IMR-90 (cell line): ENCODE measurements around the gene C11orf68. TPM values are rescaled to one million over a fixed set of nuclear protein-coding genes. Genes with fewer than 3 reads are reported as not detected.
A peak's percentile ranks its signal among the peaks of the same experiment; 100 is the strongest.

ENCODE experiments used
- ATAC-seq: fragments of 200-7000 bp; cut with Tn5 transposase; 2 replicates; pipeline ENCODE4 v1.9.1; 2020; ENCODE audit warnings: low read depth, mild to moderate bottlenecking, moderate library complexity
- Bru-seq: library from RNA; stranded (reverse); fragments of 400-500 nt; gene quantifications from one replicate; lab custom pipeline; 2021; lab: Mats Ljungman, UMichigan
- BruChase-seq, 2 experiments: library from RNA; stranded (reverse); fragments of 400-500 nt; gene quantifications; one replicate each; lab custom pipeline; 2021; lab: Mats Ljungman, UMichigan
- BruUV-seq: library from RNA; stranded (reverse); fragments of 400-500 nt; replicated peaks from 2 replicates; lab custom pipeline; 2021; lab: Mats Ljungman, UMichigan
- CTCF ChIA-PET: fragments of 300-600 bp; formaldehyde crosslinking; extraction: SDS; loops from one replicate; lab custom pipeline; 2021; ENCODE audit warnings: antibody characterized with exemption; lab: Yijun Ruan, JAX
- POLR2A ChIA-PET: fragments of 300-600 bp; sonication (Branson Sonifier 250); formaldehyde crosslinking; loops from one replicate; lab custom pipeline; 2022; ENCODE audit warnings: antibody characterized with exemption; ENCODE audit not compliant: unreplicated experiment; lab: Charles Lee
- DNase-seq: peaks from one replicate; pipeline ENCODE4 v3.0.0; 2013
- H2AFZ ChIP-seq: replicated peaks from 2 replicates; pipeline ENCODE3; 2013; ENCODE audit warnings: low read length, mild to moderate bottlenecking; ENCODE audit not compliant: poor library complexity
- H2AK5ac ChIP-seq: 2 replicates; pipeline ENCODE4 v1.6.1; 2013; ENCODE audit warnings: low read depth, low read length, inconsistent platforms
- H2AK9ac ChIP-seq: replicated peaks from 2 replicates; pipeline ENCODE3; 2013; ENCODE audit warnings: mild to moderate bottlenecking, low read depth, low read length, moderate library complexity; ENCODE audit not compliant: poor library complexity
- H2BK120ac ChIP-seq: 2 replicates; pipeline ENCODE4 v1.6.1; 2013; ENCODE audit warnings: low read depth, low read length, inconsistent platforms
- H2BK15ac ChIP-seq: 3 replicates; pipeline ENCODE4 v1.6.1; 2013; ENCODE audit warnings: low read depth, low read length, inconsistent platforms
- H2BK20ac ChIP-seq: 2 replicates; pipeline ENCODE4 v1.6.1; 2013; ENCODE audit warnings: low read depth, mild to moderate bottlenecking, inconsistent platforms, low read length, moderate library complexity
- H2BK5ac ChIP-seq: 2 replicates; pipeline ENCODE4 v1.6.1; 2013; ENCODE audit warnings: mild to moderate bottlenecking, low read depth, low read length, inconsistent platforms; ENCODE audit not compliant: poor library complexity, severe bottlenecking
- H3K14ac ChIP-seq: replicated peaks from 2 replicates; pipeline ENCODE4 v1.6.1; 2013; ENCODE audit warnings: low read depth, low read length, inconsistent platforms
- H3K18ac ChIP-seq: 2 replicates; pipeline ENCODE4 v1.6.1; 2013; ENCODE audit warnings: low read depth, low read length, control low read depth
- H3K23ac ChIP-seq: 2 replicates; pipeline ENCODE4 v1.6.1; 2013; ENCODE audit warnings: low read depth, low read length, inconsistent platforms
- H3K27ac ChIP-seq: 2 replicates; pipeline ENCODE4 v1.5.1; 2013; ENCODE audit warnings: mild to moderate bottlenecking, control low read depth, low read length; ENCODE audit not compliant: insufficient read depth
- H3K27me3 ChIP-seq: 2 replicates; pipeline ENCODE4 v1.6.1; 2013; ENCODE audit warnings: low read length; ENCODE audit not compliant: control insufficient read depth, insufficient read depth
- H3K36me3 ChIP-seq: 2 replicates; pipeline ENCODE4 v1.6.1; 2013; ENCODE audit warnings: low read length, mixed read lengths; ENCODE audit not compliant: control insufficient read depth, insufficient read depth
- H3K4ac ChIP-seq: 2 replicates; pipeline ENCODE4 v1.6.1; 2013; ENCODE audit warnings: low read depth, low read length, inconsistent platforms
- H3K4me1 ChIP-seq: 2 replicates; pipeline ENCODE4 v1.6.1; 2013; ENCODE audit warnings: low read length, mixed read lengths; ENCODE audit not compliant: control insufficient read depth, insufficient read depth
- H3K4me2 ChIP-seq: 2 replicates; pipeline ENCODE4 v1.6.1; 2013; ENCODE audit warnings: low read depth, mild to moderate bottlenecking, control low read depth, low read length, moderate library complexity
- H3K4me3 ChIP-seq: 2 replicates; pipeline ENCODE4 v1.5.1; 2013; ENCODE audit warnings: low read depth, mild to moderate bottlenecking, control low read depth, low read length, moderate library complexity; ENCODE audit not compliant: insufficient read depth
- H3K56ac ChIP-seq: 2 replicates; pipeline ENCODE4 v1.6.1; 2013; ENCODE audit warnings: low read length, inconsistent platforms; ENCODE audit not compliant: insufficient read depth; ENCODE audit errors: extremely low read depth
- H3K79me1 ChIP-seq, 2 experiments: 2 replicates each; pipeline ENCODE4 v1.6.1; 2013; ENCODE audit warnings: low read length in 2 of 2, inconsistent platforms in 1 of 2, low read depth in 1 of 2
- H3K9ac ChIP-seq: 2 replicates; pipeline ENCODE4 v1.6.1; 2013; ENCODE audit warnings: low read depth, low read length, control low read depth
- H3K9me1 ChIP-seq: 2 replicates; pipeline ENCODE4 v1.6.1; 2013; ENCODE audit warnings: low read length, inconsistent platforms; ENCODE audit not compliant: insufficient read depth
- H3K9me3 ChIP-seq: 2 replicates; pipeline ENCODE4 v1.6.1; 2013; ENCODE audit warnings: low read length; ENCODE audit not compliant: control insufficient read depth, insufficient read depth
- H4K20me1 ChIP-seq: 2 replicates; pipeline ENCODE4 v1.6.1; 2013; ENCODE audit warnings: low read length, inconsistent platforms; ENCODE audit not compliant: insufficient read depth
- H4K5ac ChIP-seq: 2 replicates; pipeline ENCODE4 v1.6.1; 2013; ENCODE audit warnings: mild to moderate bottlenecking, low read depth, low read length, control low read depth
- H4K8ac ChIP-seq, 2 experiments: 2 replicates each; pipeline ENCODE4 v1.6.1; 2013; ENCODE audit warnings: low read depth in 2 of 2, low read length in 2 of 2, control low read depth in 1 of 2, inconsistent platforms in 1 of 2
- H4K91ac ChIP-seq: 2 replicates; pipeline ENCODE4 v1.6.1; 2013; ENCODE audit warnings: low read depth, low read length, inconsistent platforms; ENCODE audit not compliant: insufficient read depth
- CHD1 ChIP-seq: IDR thresholded peaks from 2 replicates; pipeline ENCODE4 v1.6.1; 2012; ENCODE audit warnings: low read depth, low read length, improper control_type of control experiment
- FOS ChIP-seq: fragments of 150-350 bp; IDR thresholded peaks from 2 replicates; pipeline ENCODE4 v1.6.1; 2016; ENCODE audit warnings: low read depth, low read length
- MAZ ChIP-seq: IDR thresholded peaks from 2 replicates; pipeline ENCODE4 v1.6.1; 2012; ENCODE audit warnings: low read depth, mild to moderate bottlenecking, low read length, improper control_type of control experiment, moderate library complexity, borderline replicate concordance
- POLR2A ChIP-seq: IDR thresholded peaks from 2 replicates; pipeline ENCODE4 v1.6.1; 2012; ENCODE audit warnings: mild to moderate bottlenecking, low read depth, low read length
- RAD21 ChIP-seq: IDR thresholded peaks from 2 replicates; pipeline ENCODE4 v1.6.1; 2012; ENCODE audit warnings: low read length, improper control_type of control experiment
- RCOR1 ChIP-seq: IDR thresholded peaks from 2 replicates; pipeline ENCODE4 v1.6.1; 2012; ENCODE audit warnings: mild to moderate bottlenecking, low read length, improper control_type of control experiment; ENCODE audit not compliant: insufficient replicate concordance
- SMC3 ChIP-seq: fragments of 150-350 bp; IDR thresholded peaks from 2 replicates; pipeline ENCODE4 v1.6.1; 2016; ENCODE audit warnings: low read depth, mild to moderate bottlenecking, antibody characterized with exemption, low read length, moderate library complexity
- WGBS, 2 experiments: methylation state at CpG; one replicate each; pipeline versions ENCODE4 v1.1.5 to v1.1.7; 2013; ENCODE audit warnings: missing lambda C conversion rate in 2 of 2; ENCODE audit not compliant: insufficient read length in 1 of 2; ENCODE audit errors: extremely low coverage in 2 of 2; 5-methylcytosine and 5-hydroxymethylcytosine counted together
- dilution Hi-C: fragments of 300-500 bp; cut with HindIII; formaldehyde crosslinking; loops from one replicate; pipeline ENCODE4 v1.14.3; 2018; ENCODE audit warnings: low sequenced_read_pairs; ENCODE audit not compliant: unreplicated experiment
- in situ Hi-C: fragments of 300-500 bp; cut with MboI; formaldehyde crosslinking; loops from 3 replicates; pipeline ENCODE4 v1.14.3; 2019; ENCODE audit warnings: low sequenced_read_pairs, inconsistent platforms, mixed read lengths
- intact Hi-C: fragments of 100-400 bp; cut with micrococcal nuclease; formaldehyde crosslinking; loops from 2 replicates; pipeline ENCODE4 v1.10.0; 2022
- long read RNA-seq: library from polyadenylated mRNA; unstranded; transcript quantifications from one replicate; pipeline ENCODE4 v2.0.0, GENCODE V29; 2021; ENCODE audit not compliant: unreplicated experiment
- polyA plus RNA-seq, 3 experiments: library from polyadenylated mRNA; depleted of rRNA; stranded (reverse); fragments of >200 nt; gene quantifications; 2 replicates each; pipeline ENCODE4 v1.2.3, GENCODE V29; 2012; ENCODE audit warnings: low replicate concordance in 1 of 3
- total RNA-seq: library from RNA; depleted of rRNA; stranded (reverse); fragments of >200 nt; gene quantifications from 2 replicates; pipeline ENCODE4 v1.2.3, GENCODE V29; 2012; rRNA removed
- TF ChIP-seq, protein P1 (sequence below): fragments of 150-350 bp; IDR thresholded peaks from 2 replicates; pipeline ENCODE4 v1.6.1; 2016; ENCODE audit warnings: low read depth, mild to moderate bottlenecking, low read length, moderate library complexity, borderline replicate concordance
- TF ChIP-seq, protein P2 (sequence below): conservative IDR thresholded peaks from 2 replicates; pipeline ENCODE4 v1.5.1; 2012; ENCODE audit warnings: mild to moderate bottlenecking, low read depth, low read length, improper control_type of control experiment

The C11orf68 gene
- total RNA-seq (19.4 and 20.3 TPM in 2 replicates), polyA plus RNA-seq (2012; rRNA removed) (96.1 and 104 TPM in 2 replicates), Bru-seq, nascent RNA (percentile 71 among the genes with signal in this experiment), BruChase-seq, experiment 1, labeled RNA remaining after a 6-hour chase (percentile 62 among the genes with signal in this experiment), BruChase-seq, experiment 2, labeled RNA remaining after a 2-hour chase (percentile 81 among the genes with signal in this experiment)
- polyA plus RNA-seq (2012; cell fraction: cytosol; rRNA removed), result 50.5 and 108 TPM in 2 replicates
- 35.8 and 75.8 TPM in 2 replicates for polyA plus RNA-seq (2012; cell fraction: nucleus; rRNA removed; ENCODE audit: low replicate concordance)
- long read RNA-seq, transcript C11orf68-201 (2 exons, 1,619 nt), result major isoform, 20 of 55 reads
- long read RNA-seq, transcript C11orf68-202 (2 exons, 1,559 nt), result minor isoform, 18 of 55 reads
- long read RNA-seq, transcript C11orf68-203 (1 exons, 1,528 nt), result minor isoform, 16 of 55 reads
- long read RNA-seq, partial matches to known transcripts, result 0 of 55 reads
- long read RNA-seq, other reads (novel, unspliced or antisense), result 1 of 55 reads

DNA sequence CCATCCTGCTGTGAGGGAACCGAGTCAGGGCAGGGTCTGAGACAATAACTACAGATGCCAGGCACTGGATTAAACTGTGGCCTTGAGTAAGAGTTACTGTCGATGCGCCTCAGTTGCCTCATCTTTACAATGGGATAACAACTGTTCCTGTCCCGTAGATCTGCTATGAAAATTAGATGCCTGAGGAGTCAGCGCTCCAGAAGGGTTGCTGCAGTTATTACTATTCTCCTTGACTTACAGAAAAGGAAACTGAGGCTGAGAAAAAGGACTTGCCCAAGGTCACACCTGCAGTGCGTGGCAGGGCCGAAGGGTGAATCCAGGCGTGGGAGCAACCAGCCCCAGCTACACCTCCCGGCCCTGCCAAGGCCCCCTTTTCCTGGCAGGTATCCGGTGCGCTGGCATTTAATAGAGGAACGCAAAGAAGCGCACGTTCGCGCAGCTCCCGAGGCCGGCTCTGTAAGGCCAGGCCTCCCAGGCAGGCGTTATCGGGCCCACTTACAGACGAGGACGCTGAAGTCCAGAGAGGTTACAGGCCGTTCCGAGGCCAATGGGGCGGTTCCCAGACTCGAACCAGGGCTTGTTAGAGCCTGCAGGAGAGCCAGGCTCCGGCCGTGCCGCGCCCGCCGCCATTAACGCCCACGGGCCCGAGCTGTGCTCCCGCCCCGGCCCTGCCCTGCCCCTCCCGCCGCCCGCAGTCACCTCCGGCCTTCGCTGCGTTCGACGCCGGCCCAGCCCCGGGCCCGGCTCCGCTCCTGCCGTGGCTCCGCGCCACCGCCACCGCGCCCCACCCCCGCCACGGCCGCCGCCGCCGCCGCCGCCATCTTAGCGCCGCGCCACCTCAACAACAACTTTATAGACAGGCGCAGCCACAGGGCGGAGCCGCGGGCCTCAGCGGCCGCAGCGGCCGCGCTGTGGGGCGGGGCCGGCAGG, at the start of gene C11orf68:
Gene C11orf68 (minus strand): TSS at position 852 of the 930 bp plus-strand sequence. CDS start 31 bp downstream, at position 821.
- peak within 1 kb of the TSS; percentile 93 for H3K27ac ChIP-seq
- peaks cover 23 to 60% of the 10 kb centered on the region in 2 experiments for H3K79me1 ChIP-seq
- peaks cover 30% of the 10 kb centered on the region for H3K9me1 ChIP-seq
- peak within 1 kb of the TSS; percentile 100 for H2BK120ac ChIP-seq
- H3K56ac ChIP-seq, result peak within 1 kb of the TSS; percentile 93
- H3K4me3 ChIP-seq, result peak within 1 kb of the TSS; percentile 100
- peak; percentile 0 for ATAC-seq
- peak within 1 kb of the TSS; percentile 96 for H3K4me2 ChIP-seq
- peak within 1 kb of the TSS; percentile 64 to 97 for H4K8ac ChIP-seq
- 3% methylated on average over 33 of the region's 77 CpGs; no CpG with 5 or more reads in 1 of the 2 experiments for WGBS, 2 experiments
- peak within 1 kb of the TSS; percentile 99 for H3K18ac ChIP-seq
- peak within 1 kb of the TSS; percentile 98 for H3K4ac ChIP-seq
- TF ChIP-seq MAZ, result no peak
- peak; percentile 25; the same call in 1 of the 2 replicates for TF ChIP-seq CHD1
- TF ChIP-seq, protein P1, sequence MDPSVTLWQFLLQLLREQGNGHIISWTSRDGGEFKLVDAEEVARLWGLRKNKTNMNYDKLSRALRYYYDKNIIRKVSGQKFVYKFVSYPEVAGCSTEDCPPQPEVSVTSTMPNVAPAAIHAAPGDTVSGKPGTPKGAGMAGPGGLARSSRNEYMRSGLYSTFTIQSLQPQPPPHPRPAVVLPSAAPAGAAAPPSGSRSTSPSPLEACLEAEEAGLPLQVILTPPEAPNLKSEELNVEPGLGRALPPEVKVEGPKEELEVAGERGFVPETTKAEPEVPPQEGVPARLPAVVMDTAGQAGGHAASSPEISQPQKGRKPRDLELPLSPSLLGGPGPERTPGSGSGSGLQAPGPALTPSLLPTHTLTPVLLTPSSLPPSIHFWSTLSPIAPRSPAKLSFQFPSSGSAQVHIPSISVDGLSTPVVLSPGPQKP, result no peak
- TF ChIP-seq, protein P2, sequence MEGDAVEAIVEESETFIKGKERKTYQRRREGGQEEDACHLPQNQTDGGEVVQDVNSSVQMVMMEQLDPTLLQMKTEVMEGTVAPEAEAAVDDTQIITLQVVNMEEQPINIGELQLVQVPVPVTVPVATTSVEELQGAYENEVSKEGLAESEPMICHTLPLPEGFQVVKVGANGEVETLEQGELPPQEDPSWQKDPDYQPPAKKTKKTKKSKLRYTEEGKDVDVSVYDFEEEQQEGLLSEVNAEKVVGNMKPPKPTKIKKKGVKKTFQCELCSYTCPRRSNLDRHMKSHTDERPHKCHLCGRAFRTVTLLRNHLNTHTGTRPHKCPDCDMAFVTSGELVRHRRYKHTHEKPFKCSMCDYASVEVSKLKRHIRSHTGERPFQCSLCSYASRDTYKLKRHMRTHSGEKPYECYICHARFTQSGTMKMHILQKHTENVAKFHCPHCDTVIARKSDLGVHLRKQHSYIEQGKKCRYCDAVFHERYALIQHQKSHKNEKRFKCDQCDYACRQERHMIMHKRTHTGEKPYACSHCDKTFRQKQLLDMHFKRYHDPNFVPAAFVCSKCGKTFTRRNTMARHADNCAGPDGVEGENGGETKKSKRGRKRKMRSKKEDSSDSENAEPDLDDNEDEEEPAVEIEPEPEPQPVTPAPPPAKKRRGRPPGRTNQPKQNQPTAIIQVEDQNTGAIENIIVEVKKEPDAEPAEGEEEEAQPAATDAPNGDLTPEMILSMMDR, result no peak
- no peak for TF ChIP-seq SMC3
- peak; percentile 68 for TF ChIP-seq POLR2A
- peak; percentile 60 for TF ChIP-seq RCOR1
- TF ChIP-seq FOS, result no peak
- TF ChIP-seq RAD21, result no peak
- peak within 1 kb of the TSS; percentile 96 for H2BK5ac ChIP-seq
- H2AK5ac ChIP-seq, result peak within 1 kb of the TSS; percentile 99
- peak within 1 kb of the TSS; percentile 56 for H2BK15ac ChIP-seq
- H2AFZ ChIP-seq, result peak within 1 kb of the TSS; percentile 94
- ChIA-PET CTCF (no interaction called here), POLR2A (interaction anchor here (0.6 to 1.4 kb wide), 3 partner anchors 12 to 28 kb away, joined by 3 to 7 read pairs (median 4); partner anchors contain the start of gene CCDC85B)
- in situ Hi-C loops (no loop called here), intact Hi-C loops (loop anchor here (5.0 kb wide), 1 partner anchor 44 kb away; the partner anchor contains the start of gene SART1), dilution Hi-C loops (no loop called here)
- H3K27me3 ChIP-seq, result no peaks in the 10 kb centered on the region
- DNase-seq, result no peak
- H3K9ac ChIP-seq, result peak within 1 kb of the TSS; percentile 100
- no peaks in the 10 kb centered on the region for H3K9me3 ChIP-seq
- BruUV-seq, result no TSS peak
- H2AK9ac ChIP-seq, result peak within 1 kb of the TSS; percentile 100
- H4K20me1 ChIP-seq, result peaks cover 11% of the 10 kb centered on the region
- peak within 1 kb of the TSS; percentile 95 for H3K14ac ChIP-seq
- peaks cover 35% of the 10 kb centered on the region for H3K36me3 ChIP-seq
- H4K91ac ChIP-seq, result peak within 1 kb of the TSS; percentile 97
- peak within 1 kb of the TSS; percentile 97 for H3K23ac ChIP-seq
- peak within 1 kb of the TSS; percentile 99 for H4K5ac ChIP-seq
- H3K4me1 ChIP-seq, result peaks cover 42% of the 10 kb centered on the region
- peak within 1 kb of the TSS; percentile 79 for H2BK20ac ChIP-seq
